Measurements from ENCODE around the gene TXNDC12.
"Not testable (repeated sequence)": the region's sequence is repeated elsewhere in the genome, so short reads cannot be mapped to it uniquely, and the experiment has no call there.

TXNDC12 gene

GRCh38 chr1:52045666-52046195 lies 9.3 kb downstream of the TXNDC12 start:
- FAIRE-seq: not testable (repeated sequence)

GRCh38 chr1:52045236-52045635 lies 9.8 kb downstream of the TXNDC12 start:
- no peak for FAIRE-seq

- no peak for FAIRE-seq
Measured at GRCh38 chr1:52041551-52042185, 13.3 kb downstream of the TXNDC12 start.

DNA sequence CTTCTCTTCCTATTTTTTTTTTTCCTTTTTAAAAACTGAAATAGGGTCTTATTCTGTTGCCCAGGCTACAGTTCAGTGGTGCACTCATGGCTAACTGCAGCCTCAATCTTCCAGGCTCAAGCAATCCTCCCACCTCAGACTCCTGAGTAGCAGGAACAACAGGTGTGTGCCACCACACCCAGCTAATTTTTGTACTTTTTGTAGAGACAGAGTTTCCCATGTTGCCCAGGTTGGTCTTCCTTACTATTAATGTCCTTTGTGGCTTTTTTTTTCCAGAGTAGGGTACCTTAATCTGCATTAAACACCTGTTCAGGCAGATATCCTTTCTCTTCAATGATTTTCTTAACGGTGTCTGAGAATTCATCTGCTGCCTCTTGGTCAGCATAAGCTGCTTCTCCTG lies 17.1 kb downstream of the TXNDC12 start:
- FAIRE-seq: no peak

- FAIRE-seq: no peak
Measured at GRCh38 chr1:52037402-52037814, 17.6 kb downstream of the TXNDC12 start.

- no peak for FAIRE-seq
Measured at GRCh38 chr1:52034050-52034384, 21.0 kb downstream of the TXNDC12 start.

DNA sequence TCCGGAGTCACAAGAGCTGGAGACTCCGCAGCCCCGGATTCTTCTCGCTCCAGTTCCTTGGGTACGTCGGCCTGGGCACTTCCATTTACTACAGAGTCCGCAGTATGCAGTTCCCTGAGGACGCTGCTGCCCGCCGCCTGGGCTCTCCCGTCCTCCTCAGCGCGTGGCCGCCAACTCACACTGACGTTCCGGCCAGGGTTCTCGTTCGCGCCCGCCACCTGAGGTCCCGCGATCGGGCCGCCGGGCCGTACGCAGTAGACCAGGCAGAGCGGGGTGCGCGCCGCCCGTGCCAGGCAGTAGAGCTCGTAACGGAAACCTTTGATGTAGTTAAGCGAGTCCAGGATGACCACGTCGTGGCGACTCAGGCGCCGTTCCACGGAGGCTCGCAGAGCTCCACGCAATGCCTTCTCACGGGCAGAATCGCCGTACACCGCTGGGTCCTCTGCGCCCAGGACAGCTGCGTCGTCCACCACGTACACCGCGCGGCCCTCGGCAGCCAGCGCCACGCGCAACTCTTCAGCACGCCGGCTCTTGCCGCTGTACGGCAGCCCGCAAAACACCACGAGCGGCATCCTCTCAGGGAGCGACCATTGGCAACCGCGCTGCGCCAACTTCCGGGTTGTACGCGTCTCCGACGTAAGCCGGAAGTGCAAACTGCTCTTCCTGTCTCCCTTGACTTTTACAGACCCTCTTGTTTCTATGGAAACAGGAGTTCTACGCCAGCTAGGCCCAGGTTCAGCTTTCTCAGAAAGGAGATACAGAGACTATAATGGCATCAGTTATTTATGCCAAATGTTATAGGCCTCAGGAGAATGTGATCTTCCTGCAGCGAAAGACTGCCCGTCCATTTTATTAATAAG lies 21.6 kb downstream of the TXNDC12 start, which contains the start of gene KTI12:
TSS of gene KTI12 (minus strand) at position 621 of the 860 bp plus-strand sequence. CDS start at position 572, 49 bp downstream.
- no peak for FAIRE-seq

- FAIRE-seq: no peak
Measured at GRCh38 chr1:52032785-52033131, 22.2 kb downstream of the TXNDC12 start.

- FAIRE-seq: no peak
Measured at GRCh38 chr1:52032124-52032784, 22.7 kb downstream of the TXNDC12 start.

GRCh38 chr1:52028839-52029238 lies 26.2 kb downstream of the TXNDC12 start:
- not testable (repeated sequence) for FAIRE-seq

- no peak for FAIRE-seq
Measured at GRCh38 chr1:52028328-52028727, 26.7 kb downstream of the TXNDC12 start.

DNA sequence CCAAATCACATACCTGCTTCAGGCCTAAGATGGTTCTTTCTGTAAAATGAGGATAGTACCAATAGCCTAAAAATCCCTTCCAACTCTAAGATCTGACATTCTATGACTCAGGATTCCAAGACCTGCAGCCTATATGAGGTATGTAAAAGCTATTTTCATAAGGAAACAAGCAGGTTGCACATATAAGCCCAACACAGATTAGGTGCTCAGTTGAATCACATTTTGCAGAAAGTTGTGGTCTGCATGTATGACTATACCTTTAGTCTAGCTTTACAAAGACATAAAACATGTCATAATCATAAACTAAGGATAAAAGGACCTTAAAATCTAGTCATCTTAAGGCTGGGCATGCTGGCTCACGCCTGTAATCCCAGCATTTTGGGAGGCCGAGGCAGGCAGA lies 28.7 kb downstream of the TXNDC12 start:
- no peak for FAIRE-seq

- FAIRE-seq: no peak
Measured at GRCh38 chr1:52022133-52022532, 32.9 kb downstream of the TXNDC12 start.

- peak; percentile 8 for FAIRE-seq
Measured at GRCh38 chr1:52008071-52008809, 46.8 kb downstream of the TXNDC12 start.

DNA sequence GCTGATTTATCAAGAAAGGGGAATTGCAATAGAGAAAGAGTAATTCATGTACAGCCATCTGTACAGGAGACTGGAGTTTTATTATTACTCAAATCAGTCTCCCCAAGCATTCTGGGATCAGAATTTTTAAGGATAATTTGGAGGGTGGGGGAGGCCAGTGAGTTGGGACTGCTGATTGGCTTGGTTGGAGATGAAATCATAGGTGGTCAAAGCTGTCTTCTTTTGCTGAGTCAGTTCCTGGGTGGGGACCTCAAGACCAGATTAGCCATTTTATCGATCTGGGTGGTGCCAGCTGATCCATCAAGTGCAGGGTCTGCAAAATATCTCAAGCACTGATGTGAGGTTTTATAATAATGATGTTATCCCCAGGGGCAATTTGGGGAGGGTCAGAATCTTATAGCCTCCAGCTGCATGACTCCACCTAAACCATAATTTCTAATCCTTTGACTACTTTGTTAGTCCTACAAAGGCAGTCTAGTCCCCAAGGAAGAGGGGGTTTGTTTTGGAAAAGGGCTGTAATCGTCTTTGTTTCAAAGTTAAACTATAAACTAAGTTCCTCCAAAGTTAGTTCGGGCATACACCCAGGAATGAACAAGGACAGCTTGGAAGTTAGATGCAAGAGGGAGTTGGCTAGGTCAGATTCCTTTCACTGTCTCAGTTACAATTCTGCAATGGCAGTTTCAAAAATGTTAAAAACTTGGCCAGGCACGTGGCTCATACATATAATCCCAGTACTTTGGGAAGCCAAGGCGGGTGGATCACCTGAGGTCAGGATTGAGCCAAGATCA lies 47.6 kb downstream of the TXNDC12 start:
- FAIRE-seq: no peak

- not testable (repeated sequence) for FAIRE-seq
Measured at GRCh38 chr1:52006081-52006553, 48.9 kb downstream of the TXNDC12 start.

DNA sequence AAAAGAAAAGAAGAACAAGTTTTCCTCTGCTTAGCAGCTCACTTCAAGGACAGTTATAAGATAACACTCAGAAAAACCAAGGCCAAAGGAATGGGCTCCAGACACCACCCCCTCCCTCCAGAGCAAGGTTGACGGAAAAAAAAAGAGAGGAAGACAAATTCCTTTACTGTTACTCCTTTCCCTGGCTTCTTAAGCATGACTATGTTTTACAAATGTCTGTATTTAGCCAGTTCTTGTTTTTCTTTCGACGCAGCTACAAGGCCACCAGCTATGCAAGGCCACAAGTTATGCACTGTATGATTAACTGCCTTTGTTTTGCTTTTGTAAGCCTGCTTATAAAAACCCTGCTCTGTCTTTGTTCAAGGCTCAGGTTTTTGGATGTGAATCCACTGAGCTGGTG lies 49.4 kb downstream of the TXNDC12 start:
- not testable (repeated sequence) for FAIRE-seq

DNA sequence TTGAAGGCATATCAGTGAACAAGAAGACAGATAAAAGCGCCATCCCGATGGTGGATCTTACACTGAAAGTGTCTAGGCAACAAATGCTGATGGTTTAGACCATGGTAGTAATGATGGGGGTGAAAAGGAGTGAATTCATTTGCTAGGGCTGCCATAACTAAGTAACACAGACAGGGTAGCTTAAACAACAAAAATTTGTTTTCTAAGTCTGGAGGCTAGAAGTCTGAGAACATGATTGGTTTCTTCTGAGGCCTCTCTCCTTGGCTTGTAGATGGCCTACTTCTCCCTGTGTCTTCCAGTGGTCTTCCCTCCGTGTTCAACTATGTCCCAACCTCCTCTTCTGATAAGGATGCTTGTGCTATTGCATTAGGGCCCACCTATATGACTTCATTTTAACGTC lies 51.1 kb downstream of the TXNDC12 start:
- no peak for FAIRE-seq

DNA sequence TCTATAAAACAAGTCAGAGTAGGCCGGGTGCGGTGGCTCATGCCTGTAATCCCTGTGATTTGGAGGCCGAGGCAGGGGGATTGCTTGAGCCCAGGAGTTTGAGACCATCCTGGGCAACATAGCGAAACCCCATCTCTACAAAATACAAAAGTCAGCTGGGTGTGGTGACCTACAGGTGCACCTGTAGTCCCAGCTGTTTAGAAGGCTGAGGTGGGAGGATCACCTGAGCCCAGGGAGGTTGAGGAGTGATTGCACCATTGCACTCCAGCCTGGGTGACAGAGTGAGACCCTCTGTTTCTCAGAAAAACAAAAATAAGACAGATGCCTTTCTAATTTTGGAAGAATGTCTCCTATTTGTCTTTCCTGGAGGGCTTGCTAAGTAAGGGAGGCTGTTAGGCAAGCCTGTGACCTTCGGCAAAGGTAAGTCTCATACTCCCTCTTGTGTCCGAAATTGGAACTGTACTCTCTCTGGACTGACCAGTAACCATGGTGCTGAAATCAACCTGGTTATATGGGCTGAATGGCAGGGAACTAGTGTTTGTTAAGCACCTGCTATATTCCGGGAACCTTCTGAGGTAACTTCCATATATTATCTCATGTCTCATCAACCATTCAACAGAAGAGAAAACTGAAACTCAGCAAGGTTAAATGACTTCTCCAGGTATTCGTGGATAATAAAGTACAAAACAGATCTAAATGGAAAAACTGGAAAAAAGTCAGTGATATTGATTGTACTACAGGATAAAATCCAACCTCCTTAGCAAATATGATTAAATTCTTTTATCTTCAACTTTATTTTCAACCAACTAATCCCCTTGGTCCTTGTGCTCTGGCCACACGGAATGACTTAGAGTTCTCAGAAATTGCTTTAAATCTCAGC lies 52.7 kb downstream of the TXNDC12 start:
- FAIRE-seq: no peak

GRCh38 chr1:51998701-51999100 lies 56.3 kb downstream of the TXNDC12 start:
- no peak for FAIRE-seq

DNA sequence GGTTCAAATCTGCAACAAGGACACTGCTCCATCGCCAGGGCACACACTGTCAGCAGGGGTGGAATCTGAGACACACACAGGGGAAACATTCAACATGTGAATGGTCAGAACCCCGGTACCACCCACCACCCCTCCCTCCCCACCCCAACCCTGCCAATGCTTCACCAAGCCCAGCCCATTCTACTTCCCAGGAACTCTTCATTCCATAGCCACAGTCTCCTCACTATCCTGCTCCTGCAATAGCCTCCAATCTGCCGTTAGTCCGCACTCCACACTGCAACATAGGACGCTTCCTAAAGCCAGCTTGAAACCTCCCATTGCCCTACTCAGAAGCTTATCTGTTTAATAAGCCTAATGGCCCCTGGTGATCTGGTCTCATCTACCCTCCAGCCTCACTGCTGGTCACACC lies 57.0 kb downstream of the TXNDC12 start:
- FAIRE-seq: no peak

Data from endometrium (tissue), 2 donors.